HT-29 (cell line): ENCODE results near the gene GTF3C5. TPM values are rescaled to one million over a fixed set of nuclear protein-coding genes. Genes with fewer than 3 reads are reported as not detected.
"Not testable (repeated sequence)": the region's sequence is repeated elsewhere in the genome, so short reads cannot be mapped to it uniquely, and the experiment has no call there.

ENCODE experiments used
- DNase-seq: peaks from one replicate; pipeline ENCODE4 v3.0.0-alpha.2; 2015; ENCODE audit warnings: low spot score
- total RNA-seq: library from RNA; depleted of rRNA; stranded (reverse); fragments of >200 nt; shearing (Covaris generic); gene quantifications from 2 replicates; pipeline ENCODE4 v1.2.3, GENCODE V29; 2014

Gene GTF3C5
- total RNA-seq, 1 experiment from 2014 or later, result 159 TPM

- DNase-seq, result no peak
These were observed 34.3 kb upstream of the GTF3C5 start for GRCh38 chr9:132996526-132996925.

DNA sequence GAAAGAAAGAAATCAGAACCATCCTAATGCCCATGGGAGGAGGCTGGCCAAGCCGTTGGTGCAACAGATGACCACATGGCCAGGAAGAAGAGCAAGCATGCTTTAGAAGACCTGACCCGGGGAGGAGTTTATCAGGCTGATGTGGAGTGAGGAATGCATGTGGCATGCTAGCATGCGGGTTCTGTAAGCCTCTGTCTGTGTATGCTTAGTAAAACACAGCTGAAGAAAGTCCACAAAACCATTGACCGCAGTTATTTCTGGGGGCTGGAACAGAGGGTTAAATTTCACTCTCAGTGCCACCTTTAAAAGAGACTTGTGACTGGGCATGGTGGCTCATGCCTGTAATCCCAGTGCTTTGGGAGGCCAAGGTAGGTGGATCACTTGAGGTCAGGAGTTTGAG lies 33.2 kb upstream of the GTF3C5 start:
- DNase-seq, result peak; percentile 9

DNA sequence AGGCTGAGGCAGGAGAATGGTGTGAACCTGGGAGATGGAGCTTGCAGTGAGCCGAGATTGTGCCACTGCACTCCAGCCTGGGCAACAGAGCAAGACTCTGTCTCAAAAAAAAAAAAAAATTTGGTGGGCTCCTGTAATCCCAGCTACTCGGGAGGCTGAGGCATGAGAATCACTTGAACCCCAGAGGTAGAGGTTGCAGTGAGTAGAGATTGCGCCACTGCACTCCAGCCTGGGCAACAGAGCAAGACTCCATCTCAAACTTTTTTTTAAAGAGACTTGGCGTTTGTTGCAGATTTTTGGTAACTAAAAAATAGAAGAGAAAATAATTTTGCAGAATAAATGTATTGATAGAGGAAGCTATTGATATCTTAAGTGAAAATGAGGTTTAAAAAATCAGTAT lies 32.6 kb upstream of the GTF3C5 start:
- not testable (repeated sequence) for DNase-seq

GRCh38 chr9:132998831-132999635 lies 31.8 kb upstream of the GTF3C5 start:
- no peak for DNase-seq

GRCh38 chr9:133002147-133003070 lies 28.4 kb upstream of the GTF3C5 start:
- no peak for DNase-seq

- DNase-seq, result no peak
These were observed 27.7 kb upstream of the GTF3C5 start for GRCh38 chr9:133003071-133003461.

GRCh38 chr9:133003671-133004090 lies 27.1 kb upstream of the GTF3C5 start:
- DNase-seq, result no peak

DNA sequence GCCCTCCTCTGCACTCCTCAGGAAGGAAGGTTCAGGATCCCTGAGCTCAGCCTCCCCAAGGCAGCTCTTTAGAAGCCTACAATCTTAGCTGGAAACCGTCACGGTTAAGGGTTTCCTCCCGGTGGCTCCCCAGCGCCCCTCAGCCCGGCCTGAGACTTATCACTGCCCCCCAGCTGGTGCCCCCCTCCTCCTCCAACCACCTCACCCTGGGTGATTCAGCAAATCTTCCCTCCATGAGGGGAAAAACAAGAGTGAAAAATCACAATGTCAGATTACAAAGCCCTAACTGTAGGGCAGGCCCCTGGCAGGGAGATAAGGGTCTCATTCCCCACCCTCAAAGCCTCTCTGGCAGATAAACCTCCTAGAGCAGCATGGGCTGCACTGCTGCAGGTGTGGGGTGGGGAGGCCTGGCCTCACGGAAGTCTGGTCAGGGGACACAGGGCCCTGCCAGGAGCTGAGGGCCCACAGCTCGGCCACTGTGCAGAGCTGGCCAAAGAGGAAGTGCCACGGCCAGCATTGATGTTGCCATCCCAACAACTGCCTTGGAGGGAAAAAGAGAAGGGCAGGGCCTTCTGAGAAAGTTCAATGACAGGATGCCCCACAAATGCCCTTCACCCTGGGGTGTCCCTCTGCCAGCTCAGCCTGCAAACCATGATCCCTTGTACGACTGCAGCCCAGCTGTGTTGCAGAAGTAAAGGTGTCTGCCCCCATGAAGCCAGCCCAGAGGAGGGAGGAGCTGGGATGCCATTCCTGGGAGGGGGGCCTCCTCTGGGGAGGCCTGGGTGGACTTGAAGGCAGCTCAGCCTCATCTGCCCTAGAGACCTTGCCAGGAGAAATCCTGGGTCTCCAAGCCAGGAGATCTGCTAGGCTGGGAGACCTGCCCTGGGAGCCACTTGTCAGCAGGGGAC lies 26.5 kb upstream of the GTF3C5 start:
- DNase-seq, result no peak

- no peak for DNase-seq
These were observed 25.6 kb upstream of the GTF3C5 start for GRCh38 chr9:133004999-133005760.

DNA sequence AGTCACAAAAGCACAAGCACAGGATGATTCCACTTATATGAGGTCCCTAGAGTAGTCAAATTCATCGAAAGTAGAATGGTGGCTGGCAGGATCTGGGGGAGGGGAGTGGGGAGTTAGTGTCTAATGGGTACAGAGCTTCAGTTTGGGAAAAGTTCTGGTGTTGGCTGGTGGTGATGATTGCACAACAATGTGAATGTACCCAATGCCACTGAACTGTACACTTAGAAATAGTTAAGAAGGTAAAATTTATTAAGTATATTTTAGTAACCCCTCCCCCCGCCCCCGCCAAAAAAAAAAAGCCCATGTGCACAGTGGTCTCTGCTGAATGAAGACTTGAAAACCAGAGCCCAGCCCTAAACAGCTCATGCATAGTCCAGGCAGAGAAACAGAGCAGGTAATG lies 24.8 kb upstream of the GTF3C5 start:
- no peak for DNase-seq

DNA sequence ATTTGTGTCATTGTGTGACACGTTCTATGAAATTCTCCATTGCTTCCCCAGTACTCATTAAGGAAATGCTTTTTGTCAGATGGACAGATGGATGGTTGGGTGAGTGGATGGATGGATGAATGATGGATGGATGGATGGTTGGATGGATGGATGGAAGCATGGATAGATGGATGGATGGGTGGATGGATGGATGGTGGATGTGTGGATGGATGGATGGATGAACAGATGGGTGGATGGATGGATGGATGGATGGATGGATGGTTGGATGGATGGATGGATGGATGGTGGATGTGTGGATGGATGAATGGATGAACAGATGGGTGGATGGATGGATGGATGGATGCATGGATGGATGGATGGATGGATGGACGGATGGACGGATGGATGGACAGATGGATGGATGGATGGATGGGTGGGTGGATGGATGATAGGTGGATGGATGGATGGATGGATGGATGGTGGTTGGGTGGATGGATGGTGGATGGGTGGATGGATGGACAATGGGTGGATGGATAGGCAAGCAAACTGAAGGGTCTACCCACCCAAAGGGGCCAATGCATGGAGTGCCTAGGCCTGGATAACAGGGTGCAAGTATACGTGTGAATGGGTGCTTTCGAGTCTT lies 24.0 kb upstream of the GTF3C5 start:
- DNase-seq, result no peak

- DNase-seq, result no peak
These were observed 22.4 kb upstream of the GTF3C5 start for GRCh38 chr9:133008406-133008805.

DNA sequence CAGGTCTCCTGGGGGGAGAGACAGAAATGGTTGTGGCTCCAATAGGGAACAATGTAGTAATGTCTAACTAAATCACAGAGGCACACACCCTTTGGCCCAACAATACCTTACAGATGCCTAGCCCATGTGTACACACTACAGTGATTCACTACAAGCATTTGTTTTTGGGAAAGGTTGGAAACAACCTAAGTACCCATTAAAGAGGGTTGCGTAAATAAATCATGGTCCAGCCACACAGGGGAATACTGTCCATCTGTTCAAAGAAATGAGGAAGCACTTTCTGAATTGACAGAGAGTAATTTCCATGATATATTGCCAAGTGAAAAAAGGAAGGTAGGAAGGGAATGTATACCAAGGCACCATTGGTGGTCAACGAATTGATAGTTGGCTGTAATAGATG lies 22.0 kb upstream of the GTF3C5 start:
- DNase-seq, result no peak

DNA sequence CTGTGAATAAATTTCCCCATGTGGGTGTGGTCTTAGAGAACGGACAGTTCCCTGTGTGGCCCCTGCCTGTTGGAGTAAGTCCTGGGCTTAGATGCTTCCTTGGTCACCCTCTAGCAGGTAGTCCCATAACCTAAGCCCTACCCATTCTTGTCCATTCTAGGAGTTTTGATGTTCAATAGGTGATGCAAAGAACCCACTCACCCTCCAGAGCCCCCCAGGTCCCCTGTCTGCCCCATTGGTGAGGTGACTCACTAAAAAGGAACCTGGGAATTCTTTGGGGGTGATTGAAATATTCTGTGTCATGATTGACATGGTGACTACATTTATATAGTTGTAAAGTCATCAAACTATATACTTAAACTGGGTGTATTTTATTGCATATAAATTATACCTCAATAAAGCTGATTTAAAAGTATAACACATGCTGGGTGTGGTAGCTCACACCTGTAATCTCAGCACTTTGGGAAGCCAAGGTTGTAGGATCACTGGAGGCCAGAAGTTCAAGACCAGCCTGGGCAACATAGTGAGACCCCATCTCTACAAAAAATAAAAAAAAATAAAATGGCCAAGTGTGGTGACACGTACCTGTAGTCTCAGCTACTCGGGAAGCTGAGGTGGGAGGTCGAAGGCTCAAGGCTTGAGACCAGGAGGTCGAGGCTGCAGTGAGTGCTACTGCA lies 20.8 kb upstream of the GTF3C5 start:
- DNase-seq, result no peak

GRCh38 chr9:133014696-133015095 lies 16.1 kb upstream of the GTF3C5 start:
- DNase-seq, result no peak

- DNase-seq, result peak; percentile 31
These were observed 7.5 kb upstream of the GTF3C5 start for GRCh38 chr9:133023117-133023890.

DNA sequence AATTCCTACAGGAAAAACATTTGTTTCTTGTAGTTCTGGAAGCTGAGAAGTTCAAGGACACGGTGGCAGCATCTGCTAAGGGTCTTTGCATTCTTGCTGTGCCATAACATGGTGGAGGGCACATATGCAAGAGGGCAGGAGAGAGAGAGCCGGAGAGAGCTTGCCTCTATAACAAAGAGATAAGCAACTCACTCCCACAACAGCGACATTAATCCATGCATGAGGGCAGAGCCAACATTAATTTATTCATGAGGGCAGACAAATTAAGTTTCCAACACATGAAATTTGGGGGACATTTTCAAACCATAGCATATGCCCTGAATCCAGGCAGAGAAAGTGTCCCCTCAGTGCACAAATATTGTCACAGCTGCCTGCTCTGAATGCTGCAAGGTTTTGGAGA lies 4.4 kb upstream of the GTF3C5 start:
- no peak for DNase-seq

- DNase-seq, result no peak
These were observed 3.7 kb upstream of the GTF3C5 start for GRCh38 chr9:133027134-133027533.

DNA sequence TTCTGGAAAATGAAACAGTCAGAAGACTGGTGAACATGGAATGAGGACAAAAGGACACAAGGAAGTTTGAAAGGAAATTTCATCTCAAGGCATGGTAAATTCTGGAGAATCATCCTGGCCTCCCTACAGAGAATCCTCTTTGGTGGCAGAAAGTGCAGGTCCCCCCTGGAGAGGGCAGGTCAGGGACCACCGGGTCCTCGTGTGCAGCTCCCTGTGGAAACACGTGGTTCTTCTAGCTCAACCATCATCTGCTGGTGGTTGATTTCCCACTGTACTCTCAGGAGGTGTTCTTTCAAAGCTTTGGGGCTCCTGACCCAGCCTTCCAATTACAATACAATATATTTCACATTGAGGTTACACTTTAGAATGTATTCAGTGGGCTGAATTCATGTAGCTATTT lies 2.6 kb upstream of the GTF3C5 start:
- DNase-seq, result no peak
